Left colon (tissue), 2 donors: ENCODE data around the gene SAMD4B. TPM values are rescaled to one million over a fixed set of nuclear protein-coding genes. Genes with fewer than 3 reads are reported as not detected.

Source experiments
- ATAC-seq: fragments of 200-7000 bp; cut with Tn5 transposase; one replicate; pipeline ENCODE4 v1.9.1; 2020; ENCODE audit warnings: mild to moderate bottlenecking, moderate library complexity
- DNase-seq, 2 donors: peaks; one replicate each; pipeline ENCODE4 v3.0.0-alpha.2; 2020
- intact Hi-C, 2 donors: fragments of 100-400 bp; cut with DNase I in 1 of 2; cut with micrococcal nuclease in 1 of 2; formaldehyde crosslinking; loops; one replicate each; pipeline versions ENCODE4 v1.11.2 to v1.14.0; 2022; cut with DNase I, micrococcal nuclease
- total RNA-seq, 2 donors: library from RNA; stranded (reverse); fragmentation: NEBNext Ultra II Directional; extraction: Animal tissue kit (Norgen Biotek cat#: 25700); gene quantifications; one replicate each; pipeline ENCODE4 v1.2.1, GENCODE V29; 2021
- donor health status: DM: no; HTN: no; CAD: no.
- donor health status: DM: yes; HTN: yes; CAD: no.

Gene SAMD4B
- total RNA-seq, 2 donors from 2014 or later = 65.2 to 72.2 TPM

GRCh38 chr19:39381910-39382611, 39.8 kb downstream of the SAMD4B start:
- ATAC-seq = no peak
- intact Hi-C loops = no loop called here
- DNase-seq = no peak

DNA sequence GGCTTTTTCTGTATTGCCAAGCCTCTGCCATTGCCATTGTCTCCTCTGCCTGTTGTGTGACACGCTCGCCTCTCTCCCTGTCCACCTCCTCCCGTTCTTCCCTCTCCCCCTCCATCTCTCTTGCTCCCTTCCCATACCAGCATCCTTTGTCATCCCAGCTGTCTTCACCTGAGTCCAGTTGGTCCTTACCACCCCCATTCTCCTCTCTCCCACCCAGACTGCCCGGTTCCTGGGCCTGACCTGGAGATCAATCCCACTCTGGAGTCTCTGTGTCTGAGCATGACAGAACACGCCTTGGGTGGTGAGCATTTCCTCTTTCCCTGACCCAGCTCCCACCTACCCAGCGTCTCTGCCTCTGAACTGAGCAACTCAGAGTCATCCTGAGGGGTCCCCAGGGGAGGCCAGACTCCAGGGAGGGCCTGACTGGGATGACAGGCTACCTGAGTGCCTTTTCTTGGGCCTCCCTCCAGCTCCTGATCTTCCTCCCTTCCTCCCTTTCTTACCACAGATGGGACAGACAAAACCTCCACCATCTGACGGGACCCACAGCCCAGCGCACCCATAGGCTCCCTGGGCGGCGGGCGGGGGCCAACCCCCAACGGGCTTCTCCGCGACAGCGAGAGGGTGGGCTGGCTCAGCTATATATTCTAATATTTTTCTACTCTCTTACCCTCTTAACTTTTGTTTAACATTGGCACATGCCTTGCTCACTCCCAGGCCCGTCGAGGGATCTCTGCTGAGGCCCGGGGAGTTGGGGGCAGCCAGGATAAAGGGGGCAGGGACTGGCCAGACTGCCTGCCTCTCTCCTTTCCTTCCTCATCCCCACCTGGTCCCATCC, 41.0 kb downstream of the SAMD4B start:
- DNase-seq (no peak), ATAC-seq (no peak)
- intact Hi-C loops = no loop called here

DNA sequence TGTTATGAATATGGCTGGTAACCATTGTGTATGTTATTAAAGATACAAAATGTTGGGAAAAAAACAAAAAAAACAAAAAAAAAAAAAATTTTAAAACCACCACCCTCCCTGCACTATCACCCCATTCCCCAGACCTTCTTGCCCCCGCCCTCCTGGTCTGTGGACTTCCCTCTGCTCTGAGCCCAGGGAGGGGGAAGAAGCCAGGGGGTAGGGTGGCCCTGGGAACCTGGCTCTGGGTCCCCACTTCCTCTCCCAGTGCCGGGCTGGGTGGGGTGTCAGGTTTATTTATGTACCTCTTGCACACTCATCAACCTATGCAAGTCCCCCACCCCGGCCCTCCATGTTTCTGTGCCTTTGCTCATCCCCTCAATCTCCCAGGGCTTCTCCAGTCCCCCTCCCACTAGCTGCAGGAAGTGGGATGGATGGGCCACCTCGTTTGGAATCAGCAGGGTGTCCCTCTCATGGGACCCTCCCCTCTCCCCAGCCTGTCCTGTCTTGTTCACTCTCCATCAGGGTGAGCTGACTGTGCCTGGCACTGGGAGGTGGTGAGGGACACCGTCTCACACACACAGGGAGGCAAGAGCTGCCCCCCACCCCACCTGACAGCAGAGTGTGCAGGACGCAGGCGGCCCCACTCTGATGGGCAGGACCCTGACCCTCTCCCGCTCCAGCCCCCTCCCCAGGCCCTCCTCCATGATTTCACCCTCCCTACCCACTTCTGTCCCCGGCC, 42.8 kb downstream of the SAMD4B start:
- ATAC-seq (no peak), DNase-seq (no peak)
- intact Hi-C loops = no loop called here

- ATAC-seq (no peak), DNase-seq (no peak)
- intact Hi-C loops = no loop called here
Observed at GRCh38 chr19:39385629-39386411, 43.6 kb downstream of the SAMD4B start.

- intact Hi-C loops = no loop called here
- ATAC-seq = no peak
Observed at GRCh38 chr19:39386557-39386956, 44.3 kb downstream of the SAMD4B start.

GRCh38 chr19:39388657-39389056, 46.4 kb downstream of the SAMD4B start:
- intact Hi-C loops = no loop called here
- ATAC-seq = no peak
- DNase-seq = no peak

More at GRCh38 chr19:39386557-39386956, 44.3 kb downstream of the SAMD4B start:
- no peak for DNase-seq

DNA sequence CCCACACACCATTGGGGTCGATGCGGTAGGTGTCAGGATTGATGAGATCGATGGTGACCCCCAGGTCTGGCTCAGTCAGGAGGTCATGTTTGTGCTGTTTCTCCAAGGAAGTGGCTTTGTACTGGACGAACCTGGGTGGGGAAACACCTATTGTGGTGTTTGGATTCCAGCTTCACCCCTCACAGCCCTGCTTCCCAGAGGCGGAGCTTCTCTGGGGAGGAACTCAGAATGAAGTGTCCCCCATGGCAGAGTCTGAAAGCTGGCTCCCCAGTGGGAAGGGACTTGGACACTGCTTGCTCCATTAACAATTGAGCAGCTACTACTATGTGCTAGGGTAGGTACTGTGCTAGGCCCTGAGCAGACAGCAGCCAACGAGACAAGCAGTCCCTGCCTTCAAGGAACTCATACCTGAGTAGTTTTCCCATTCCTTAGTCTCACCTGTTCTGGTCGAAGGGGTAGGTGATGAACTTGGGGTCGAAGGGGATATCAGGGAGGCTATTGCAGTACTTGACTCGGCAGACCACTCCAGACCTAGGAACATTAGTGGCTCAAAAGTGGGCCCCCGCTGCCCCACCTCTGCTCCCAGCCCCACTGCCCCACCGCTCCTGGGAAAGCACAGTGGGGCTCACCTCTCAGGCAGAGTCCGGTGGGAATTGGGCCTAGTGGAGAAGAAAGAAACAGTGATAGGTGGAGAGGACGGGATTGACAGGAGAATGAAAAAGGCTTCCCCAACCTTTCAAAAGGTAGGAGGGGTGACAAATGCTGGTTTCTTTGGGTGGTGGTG, 47.6 kb downstream of the SAMD4B start:
- DNase-seq = no peak
- intact Hi-C loops = no loop called here
- ATAC-seq = no peak

DNA sequence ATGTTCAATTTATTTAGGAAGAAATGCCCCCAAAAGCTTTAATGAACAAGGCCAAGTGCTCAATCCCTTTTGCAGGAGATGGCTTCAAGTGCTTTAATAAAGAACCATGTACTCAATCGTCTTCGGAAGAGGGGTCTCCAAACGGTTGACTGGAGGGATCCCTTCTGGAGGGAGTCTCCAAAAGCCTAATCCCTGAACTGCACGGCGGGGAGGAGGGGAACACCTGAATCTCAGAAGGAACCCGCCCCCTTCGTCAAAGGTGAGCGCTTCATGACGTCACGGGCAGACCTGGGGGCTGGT, 48.2 kb downstream of the SAMD4B start:
- no peak for DNase-seq
- intact Hi-C loops = no loop called here
- peak; percentile 43 for ATAC-seq

- ATAC-seq = peak; percentile 95
- intact Hi-C loops = no loop called here
Observed at GRCh38 chr19:39390751-39391437, 48.7 kb downstream of the SAMD4B start, which contains the start of the genes MED29 and PAF1. Gene MED29, plus strand, starts transcription at chr19:39391378. Its CDS starts 45 bp downstream, at chr19:39391423. Gene PAF1, minus strand, starts transcription at chr19:39391106. Its CDS starts 242 bp downstream, at chr19:39390864.

GRCh38 chr19:39397360-39398296, 55.4 kb downstream of the SAMD4B start:
- intact Hi-C loops = no loop called here
- ATAC-seq (peak; percentile 70), DNase-seq (peak; percentile 91 to 97)

More at GRCh38 chr19:39390751-39391437, 48.7 kb downstream of the SAMD4B start, which contains the start of the genes MED29 and PAF1:
- peak; percentile 95 to 99 for DNase-seq

- ATAC-seq = peak; percentile 62
- intact Hi-C loops = no loop called here
- DNase-seq = peak; percentile 78 to 93
Observed at GRCh38 chr19:39398297-39398864, 56.2 kb downstream of the SAMD4B start.

GRCh38 chr19:39399668-39400050, 57.4 kb downstream of the SAMD4B start:
- intact Hi-C loops = no loop called here
- DNase-seq (peak in 1 of 2 donors; percentile 24), ATAC-seq (no peak)

DNA sequence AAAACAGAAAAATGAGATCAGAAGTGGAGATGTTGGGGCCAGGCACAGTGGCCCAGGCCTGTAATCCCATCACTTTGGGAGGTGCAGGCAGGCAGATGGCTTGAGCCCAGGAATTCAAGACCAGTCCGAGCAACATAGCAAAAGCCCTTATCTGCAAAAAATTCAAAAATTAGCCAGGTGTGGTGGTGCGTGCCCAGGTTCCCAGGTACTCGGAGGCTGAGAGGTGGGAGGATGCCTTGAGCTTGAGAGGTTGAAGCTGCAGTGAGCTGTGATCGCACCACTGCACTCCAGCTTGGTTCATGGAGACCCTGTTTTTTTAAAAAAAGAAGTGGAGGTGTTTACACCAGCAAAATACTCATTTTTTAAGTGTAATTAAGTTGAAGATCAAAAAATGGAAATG, 57.8 kb downstream of the SAMD4B start:
- intact Hi-C loops = no loop called here
- DNase-seq (no peak), ATAC-seq (no peak)

GRCh38 chr19:39401070-39401548, 58.9 kb downstream of the SAMD4B start:
- DNase-seq (no peak), ATAC-seq (no peak)
- intact Hi-C loops = no loop called here

DNA sequence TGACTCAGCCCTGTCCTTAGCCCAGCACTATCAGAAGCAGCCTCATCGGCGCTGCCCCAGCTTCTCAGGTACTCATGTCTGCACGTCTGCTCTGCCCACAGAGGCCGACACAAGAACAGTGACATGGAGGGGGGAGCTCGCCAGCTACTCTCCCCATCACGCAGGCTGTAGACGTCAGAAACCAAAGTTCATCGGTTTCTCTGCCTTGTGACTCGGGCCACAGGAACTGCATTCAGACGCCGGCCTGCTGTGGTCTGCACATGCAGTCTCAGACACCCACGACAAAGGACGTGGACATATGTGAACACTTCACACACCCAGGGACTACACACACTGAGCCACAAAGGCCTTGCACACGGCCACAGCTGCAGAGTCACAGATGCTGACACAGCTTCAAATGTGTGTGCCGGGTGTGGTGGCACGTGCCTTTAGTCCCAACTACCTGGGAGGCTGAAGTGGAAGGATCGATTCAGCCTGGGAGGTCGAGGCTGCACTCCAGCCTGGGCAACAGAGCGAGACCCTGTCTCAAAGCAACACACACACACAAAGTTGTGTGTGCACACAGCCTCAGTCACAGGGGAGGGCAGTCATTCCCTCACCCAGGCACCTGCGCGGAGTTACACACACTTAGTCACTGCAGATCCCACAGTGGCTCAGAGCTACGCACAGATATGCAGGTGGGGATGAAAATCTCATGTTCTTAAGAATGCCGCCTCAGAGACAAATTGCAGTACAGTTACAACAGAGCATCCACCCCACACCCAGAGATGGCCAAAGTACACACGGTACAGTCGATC, 59.5 kb downstream of the SAMD4B start:
- peak; percentile 84 to 91 for DNase-seq
- peak; percentile 43 for ATAC-seq
- intact Hi-C loops = no loop called here
